ENCODE results near the gene KRTAP10-9. TPM values are rescaled to one million over a fixed set of nuclear protein-coding genes. Genes with fewer than 3 reads are reported as not detected.

Gene KRTAP10-9
- total and polyA plus RNA-seq, 7 experiments from 2014 or later = not detected

GRCh38 chr21:44616591-44616926 is 10.3 kb upstream of the KRTAP10-9 start:
- DNase-seq (no peak), ATAC-seq (no peak)
- peaks cover 12 to 30% (median 21%) of the 10 kb centered on the region in 5 donors for H3K36me3 Mint-ChIP-seq
- peak overlapping the region in 7 of 9 donors; percentile 52 to 96 (median 73) for H3K27ac Mint-ChIP-seq
- H3K9me3 Mint-ChIP-seq = peaks cover 9 to 31% (median 21%) of the 10 kb centered on the region in 11 donors
- H3K4me3 Mint-ChIP-seq = peak overlapping the region in 7 of 10 donors; percentile 19 to 69 (median 29)
- Histone ChIP-seq H3K27ac (ENCODE audit: low read depth, low read length) (no peak overlapping the region), H3K9me3 (ENCODE audit: control insufficient read depth in 2 of 3, low read length in 3 of 3) (peaks cover 0 to 5% (median 3%) of the 10 kb centered on the region in 3 experiments), H3K4me3 (ENCODE audit: low read length) (no peak overlapping the region), H3K27me3 (ENCODE audit: control insufficient read depth in 2 of 2, insufficient read depth in 2 of 2, low read length in 2 of 2) (no peaks in the 10 kb centered on the region), H3K4me1 (ENCODE audit: control insufficient read depth in 2 of 2, insufficient read depth in 2 of 2, low read length in 2 of 2) (peaks cover 37 to 45% of the 10 kb centered on the region in 2 donors), H3K36me3 (ENCODE audit: control insufficient read depth in 2 of 3, insufficient read depth in 3 of 3, low read length in 3 of 3) (no peaks in the 10 kb centered on the region)
- H3K4me1 Mint-ChIP-seq = peaks cover 20 to 71% (median 60%) of the 10 kb centered on the region in 7 donors
- no peaks in the 10 kb centered on the region for H3K27me3 Mint-ChIP-seq
- POLR2A ChIA-PET = interaction anchor here (1.2 to 2.1 kb wide), 2 partner anchors 11 to 14 kb away, joined by 4 read pairs; no protein-coding TSS in a partner anchor
- intact Hi-C loops (cut with micrococcal nuclease) = loop anchor here in 1 of 2 donors (5.0 kb wide), 2 partner anchors 34 to 96 kb away; partner anchors contain the start of genes KRTAP10-5 and TSPEAR
- CTCF ChIA-PET = interaction anchor here (0.5 to 0.6 kb wide), 2 partner anchors 106 to 126 kb away, joined by 3 read pairs; no protein-coding TSS in a partner anchor

- H3K4me3 Mint-ChIP-seq = peak overlapping the region in 4 of 10 donors; percentile 14 to 86 (median 49)
- peaks cover 11 to 36% (median 21%) of the 10 kb centered on the region in 11 donors for H3K9me3 Mint-ChIP-seq
- H3K9me3 ChIP-seq (ENCODE audit: control insufficient read depth in 2 of 3, low read length in 3 of 3) = peaks cover 0 to 5% (median 0%) of the 10 kb centered on the region in 3 experiments
- DNase-seq = no peak
- H3K4me3 ChIP-seq (ENCODE audit: low read length) = no peak overlapping the region
- POLR2A ChIA-PET = interaction anchor here (1.2 to 2.1 kb wide), 3 partner anchors 10 to 13 kb away, joined by 4 to 5 read pairs (median 4); partner anchors contain the start of gene KRTAP10-9
- no peak overlapping the region for H3K27ac ChIP-seq (ENCODE audit: low read depth, low read length)
- H3K4me1 Mint-ChIP-seq = peaks cover 20 to 71% (median 60%) of the 10 kb centered on the region in 7 donors
- peaks cover 12 to 33% (median 21%) of the 10 kb centered on the region in 5 donors for H3K36me3 Mint-ChIP-seq
- CTCF ChIA-PET = interaction anchor here (1.0 to 2.5 kb wide), 2 partner anchors 41 to 99 kb away, joined by 4 to 9 read pairs; partner anchors contain the start of gene KRTAP12-3
- no peak for ATAC-seq
- no peaks in the 10 kb centered on the region for H3K27me3 Mint-ChIP-seq
- no peaks in the 10 kb centered on the region for H3K36me3 ChIP-seq (ENCODE audit: control insufficient read depth in 2 of 3, insufficient read depth in 3 of 3, low read length in 3 of 3)
- no peaks in the 10 kb centered on the region for H3K27me3 ChIP-seq (ENCODE audit: control insufficient read depth in 2 of 2, insufficient read depth in 2 of 2, low read length in 2 of 2)
- peaks cover 37 to 45% of the 10 kb centered on the region in 2 donors for H3K4me1 ChIP-seq (ENCODE audit: control insufficient read depth in 2 of 2, insufficient read depth in 2 of 2, low read length in 2 of 2)
- intact Hi-C loops (cut with micrococcal nuclease) = loop anchor here in 1 of 2 donors (5.0 kb wide), 2 partner anchors 35 to 95 kb away; partner anchors contain the start of genes KRTAP10-5 and TSPEAR
- H3K27ac Mint-ChIP-seq = peak overlapping the region in 7 of 9 donors; percentile 5 to 96 (median 93)
Measured at GRCh38 chr21:44617071-44617501, 9.8 kb upstream of the KRTAP10-9 start.

GRCh38 chr21:44618504-44618903 is 8.4 kb upstream of the KRTAP10-9 start:
- Histone ChIP-seq H3K4me1 (ENCODE audit: control insufficient read depth in 2 of 2, insufficient read depth in 2 of 2, low read length in 2 of 2) (peaks cover 37 to 45% of the 10 kb centered on the region in 2 donors), H3K27ac (ENCODE audit: low read depth, low read length) (peak overlapping the region; percentile 59), H3K27me3 (ENCODE audit: control insufficient read depth in 2 of 2, insufficient read depth in 2 of 2, low read length in 2 of 2) (no peaks in the 10 kb centered on the region), H3K9me3 (ENCODE audit: control insufficient read depth in 2 of 3, low read length in 3 of 3) (peaks cover 0 to 7% (median 6%) of the 10 kb centered on the region in 3 experiments), H3K36me3 (ENCODE audit: control insufficient read depth in 2 of 3, insufficient read depth in 3 of 3, low read length in 3 of 3) (no peaks in the 10 kb centered on the region), H3K4me3 (ENCODE audit: low read length) (peak overlapping the region; percentile 53)
- no peak for DNase-seq
- Mint-ChIP-seq H3K27ac (peak overlapping the region; percentile 83 to 96 (median 93)), H3K9me3 (peaks cover 21 to 51% (median 35%) of the 10 kb centered on the region in 11 donors), H3K4me1 (peaks cover 20 to 66% (median 60%) of the 10 kb centered on the region in 7 donors), H3K27me3 (no peaks in the 10 kb centered on the region), H3K36me3 (peaks cover 14 to 42% (median 34%) of the 10 kb centered on the region in 5 donors), H3K4me3 (peak overlapping the region; percentile 47 to 86 (median 70))
- peak; percentile 36 for ATAC-seq
- ChIA-PET POLR2A (interaction anchor here (0.8 to 2.8 kb wide), 12 partner anchors 8 to 313 kb away, joined by 3 to 23 read pairs (median 4); partner anchors contain the start of genes KRTAP10-12, KRTAP10-9 and KRTAP12-3), CTCF (interaction anchor here (0.6 to 2.5 kb wide), 5 partner anchors 39 to 182 kb away, joined by 3 to 9 read pairs (median 5); partner anchors contain the start of gene KRTAP12-3)
- intact Hi-C loops (cut with micrococcal nuclease) = loop anchor here in 1 of 2 donors (1.0 to 5.0 kb wide), 3 partner anchors 36 to 124 kb away; partner anchors contain the start of genes KRTAP10-5 and TSPEAR

- H3K27me3 Mint-ChIP-seq = peaks cover 0 to 3% (median 0%) of the 10 kb centered on the region in 5 donors
- H3K4me3 Mint-ChIP-seq = peak overlapping the region; percentile 47 to 86 (median 70)
- H3K36me3 ChIP-seq (ENCODE audit: control insufficient read depth in 2 of 3, insufficient read depth in 3 of 3, low read length in 3 of 3) = no peaks in the 10 kb centered on the region
- DNase-seq = peak in 7 of 9 donors; percentile 58 to 83 (median 78)
- H3K27me3 ChIP-seq (ENCODE audit: control insufficient read depth in 2 of 2, insufficient read depth in 2 of 2, low read length in 2 of 2) = no peaks in the 10 kb centered on the region
- H3K4me1 Mint-ChIP-seq = peaks cover 20 to 65% (median 60%) of the 10 kb centered on the region in 7 donors
- peak overlapping the region; percentile 59 for H3K27ac ChIP-seq (ENCODE audit: low read depth, low read length)
- H3K4me1 ChIP-seq (ENCODE audit: control insufficient read depth in 2 of 2, insufficient read depth in 2 of 2, low read length in 2 of 2) = peaks cover 37 to 45% of the 10 kb centered on the region in 2 donors
- H3K9me3 Mint-ChIP-seq = peaks cover 22 to 55% (median 39%) of the 10 kb centered on the region in 11 donors
- peak overlapping the region; percentile 53 for H3K4me3 ChIP-seq (ENCODE audit: low read length)
- ChIA-PET CTCF (interaction anchor here (0.6 to 2.5 kb wide), 5 partner anchors 39 to 181 kb away, joined by 3 to 9 read pairs (median 5); partner anchors contain the start of gene KRTAP12-3), POLR2A (interaction anchor here (0.8 to 2.8 kb wide), 11 partner anchors 12 to 312 kb away, joined by 3 to 23 read pairs (median 4); partner anchors contain the start of genes KRTAP10-12, KRTAP12-3 and KRTAP12-4)
- H3K9me3 ChIP-seq (ENCODE audit: control insufficient read depth in 2 of 3, low read length in 3 of 3) = peaks cover 0 to 11% (median 10%) of the 10 kb centered on the region in 3 experiments
- ATAC-seq = peak; percentile 95
- intact Hi-C loops (cut with micrococcal nuclease) = loop anchor here (1.0 to 5.0 kb wide), 5 partner anchors 37 to 123 kb away; partner anchors contain the start of genes KRTAP12-3 (in 2 of the 2), KRTAP10-5 (in 1 of the 2) and TSPEAR (in 1 of the 2)
- peak overlapping the region; percentile 83 to 96 (median 93) for H3K27ac Mint-ChIP-seq
- H3K36me3 Mint-ChIP-seq = peaks cover 17 to 45% (median 38%) of the 10 kb centered on the region in 5 donors
Measured at GRCh38 chr21:44618909-44619308, 8.0 kb upstream of the KRTAP10-9 start.

- Histone ChIP-seq H3K4me3 (ENCODE audit: low read length) (peak overlapping the region; percentile 53), H3K36me3 (ENCODE audit: control insufficient read depth in 2 of 3, insufficient read depth in 3 of 3, low read length in 3 of 3) (no peaks in the 10 kb centered on the region), H3K9me3 (ENCODE audit: control insufficient read depth in 2 of 3, low read length in 3 of 3) (peaks cover 0 to 17% (median 11%) of the 10 kb centered on the region in 3 experiments), H3K4me1 (ENCODE audit: control insufficient read depth in 2 of 2, insufficient read depth in 2 of 2, low read length in 2 of 2) (peaks cover 37 to 45% of the 10 kb centered on the region in 2 donors), H3K27ac (ENCODE audit: low read depth, low read length) (peak overlapping the region; percentile 59), H3K27me3 (ENCODE audit: control insufficient read depth in 2 of 2, insufficient read depth in 2 of 2, low read length in 2 of 2) (no peaks in the 10 kb centered on the region)
- no peak for DNase-seq
- Mint-ChIP-seq H3K27me3 (peaks cover 0 to 8% (median 0%) of the 10 kb centered on the region in 5 donors), H3K36me3 (peaks cover 24 to 51% (median 47%) of the 10 kb centered on the region in 5 donors), H3K9me3 (peaks cover 28 to 64% (median 48%) of the 10 kb centered on the region in 11 donors), H3K4me1 (peaks cover 20 to 61% (median 56%) of the 10 kb centered on the region in 7 donors), H3K4me3 (peak overlapping the region in 9 of 10 donors; percentile 16 to 86 (median 52)), H3K27ac (peak overlapping the region in 8 of 9 donors; percentile 83 to 96 (median 93))
- no peak for ATAC-seq
- CTCF ChIA-PET = interaction anchor here (1.2 to 1.6 kb wide), 2 partner anchors 109 to 123 kb away, joined by 5 to 6 read pairs; no protein-coding TSS in a partner anchor
- POLR2A ChIA-PET = interaction anchor here (0.9 to 2.8 kb wide), 4 partner anchors 11 to 73 kb away, joined by 4 to 23 read pairs (median 10); partner anchors contain the start of genes KRTAP12-3 and KRTAP12-4
- intact Hi-C loops (cut with micrococcal nuclease) = loop anchor here (1.0 to 5.0 kb wide), 4 partner anchors 37 to 92 kb away; partner anchors contain the start of genes KRTAP12-3 (in 2 of the 2), KRTAP10-5 (in 1 of the 2) and TSPEAR (in 1 of the 2)
Measured at GRCh38 chr21:44619886-44620285, 7.0 kb upstream of the KRTAP10-9 start.

GRCh38 chr21:44623575-44623974 is 3.3 kb upstream of the KRTAP10-9 start:
- Mint-ChIP-seq H3K27me3 (peaks cover 0 to 8% (median 0%) of the 10 kb centered on the region in 5 donors), H3K36me3 (peaks cover 24 to 49% (median 45%) of the 10 kb centered on the region in 5 donors), H3K4me1 (peaks cover 9 to 44% (median 36%) of the 10 kb centered on the region in 7 donors), H3K27ac (peak overlapping the region in 2 of 9 donors; percentile 18 to 44), H3K4me3 (no peak overlapping the region), H3K9me3 (peaks cover 28 to 65% (median 48%) of the 10 kb centered on the region in 11 donors)
- DNase-seq (no peak), ATAC-seq (no peak)
- peaks cover 0 to 17% (median 11%) of the 10 kb centered on the region in 3 experiments for H3K9me3 ChIP-seq (ENCODE audit: control insufficient read depth in 2 of 3, low read length in 3 of 3)
- CTCF ChIA-PET = no interaction called here
- intact Hi-C loops (cut with micrococcal nuclease) = no loop called here
- no peaks in the 10 kb centered on the region for H3K27me3 ChIP-seq (ENCODE audit: control insufficient read depth in 2 of 2, insufficient read depth in 2 of 2, low read length in 2 of 2)
- no peaks in the 10 kb centered on the region for H3K36me3 ChIP-seq (ENCODE audit: control insufficient read depth in 2 of 3, insufficient read depth in 3 of 3, low read length in 3 of 3)
- H3K27ac ChIP-seq (ENCODE audit: low read depth, low read length) = no peak overlapping the region
- H3K4me3 ChIP-seq (ENCODE audit: low read length) = no peak overlapping the region
- H3K4me1 ChIP-seq (ENCODE audit: control insufficient read depth in 2 of 2, insufficient read depth in 2 of 2, low read length in 2 of 2) = peaks cover 15 to 28% of the 10 kb centered on the region in 2 donors
- POLR2A ChIA-PET = interaction anchor here (0.8 kb wide), 1 partner anchor 31 kb away, joined by 4 read pairs; the partner anchor contains the start of gene KRTAP12-4

Measured in naive thymus-derived CD4-positive, alpha-beta T cell (primary cell).